ENCODE measurements around the gene ACSS1.
A peak's percentile ranks its signal among the peaks of the same experiment; 100 is the strongest.

The ACSS1 gene

GRCh38 chr20:25065625-25066338 lies 7.8 kb upstream of the ACSS1 start:
- H4K8ac ChIP-seq (ENCODE audit: low read depth, low read length): no peak overlapping the region
- no peak overlapping the region for H2AFZ ChIP-seq (ENCODE audit: insufficient read depth, low read length, poor library complexity)
- no peak overlapping the region for H3K27ac ChIP-seq (ENCODE audit: low read depth, low read length)
- H3K27me3 ChIP-seq (ENCODE audit: insufficient read depth, low read length): peaks cover 3% of the 10 kb centered on the region
- H4K91ac ChIP-seq (ENCODE audit: low read depth, low read length): no peak overlapping the region
- H2BK12ac ChIP-seq (ENCODE audit: low read length): no peak overlapping the region
- DNase-seq: peak; percentile 49 to 78
- no peak overlapping the region for H3K23ac ChIP-seq (ENCODE audit: low read length)
- H3K14ac ChIP-seq (ENCODE audit: low read length): no peak overlapping the region
- H3K18ac ChIP-seq (ENCODE audit: low read length): no peak overlapping the region
- H4K12ac ChIP-seq (ENCODE audit: low read depth, low read length): no peak overlapping the region
- no peaks in the 10 kb centered on the region for H3K79me1 ChIP-seq (ENCODE audit: low read length)
- H3K4me2 ChIP-seq (ENCODE audit: low read length): no peak overlapping the region
- H3K4me3 ChIP-seq (ENCODE audit: low read depth, low read length): no peak overlapping the region
- no peak overlapping the region for H3K9ac ChIP-seq (ENCODE audit: low read length)
- no peak overlapping the region for H3K4ac ChIP-seq (ENCODE audit: low read depth, low read length)
- no CpG with 5 or more reads among the region's 9 CpGs for WGBS (ENCODE audit: extremely low coverage, insufficient coverage, insufficient read length)
- no peak overlapping the region for H2BK5ac ChIP-seq (ENCODE audit: low read depth, low read length, poor library complexity)
- no peaks in the 10 kb centered on the region for H3K79me2 ChIP-seq (ENCODE audit: control insufficient read depth, insufficient read depth, low read length, poor library complexity)
- H2BK120ac ChIP-seq (ENCODE audit: insufficient read depth, low read length, poor library complexity): no peak overlapping the region
- H2AK5ac ChIP-seq (ENCODE audit: low read length): no peak overlapping the region
- no peaks in the 10 kb centered on the region for H3K4me1 ChIP-seq (ENCODE audit: control insufficient read depth in 1 of 2, insufficient read depth in 2 of 2, low read length in 2 of 2)
- peaks cover 16% of the 10 kb centered on the region for H3K9me3 ChIP-seq (ENCODE audit: insufficient read depth, low read depth, low read length)
- H3K36me3 ChIP-seq (ENCODE audit: control insufficient read depth in 1 of 2, insufficient read depth in 2 of 2, low read length in 2 of 2): no peaks in the 10 kb centered on the region

GRCh38 chr20:25065072-25065624 lies 7.2 kb upstream of the ACSS1 start:
- no peak overlapping the region for H3K27ac ChIP-seq (ENCODE audit: low read depth, low read length)
- H3K4me2 ChIP-seq (ENCODE audit: low read length): no peak overlapping the region
- H3K4me1 ChIP-seq (ENCODE audit: control insufficient read depth in 1 of 2, insufficient read depth in 2 of 2, low read length in 2 of 2): no peaks in the 10 kb centered on the region
- no peak overlapping the region for H3K14ac ChIP-seq (ENCODE audit: low read length)
- no peaks in the 10 kb centered on the region for H3K36me3 ChIP-seq (ENCODE audit: control insufficient read depth in 1 of 2, insufficient read depth in 2 of 2, low read length in 2 of 2)
- H4K91ac ChIP-seq (ENCODE audit: low read depth, low read length): no peak overlapping the region
- H3K9ac ChIP-seq (ENCODE audit: low read length): no peak overlapping the region
- no peak overlapping the region for H4K8ac ChIP-seq (ENCODE audit: low read depth, low read length)
- no CpG with 5 or more reads among the region's 9 CpGs for WGBS (ENCODE audit: extremely low coverage, insufficient coverage, insufficient read length)
- peak in 1 of 2 donors; percentile 11 for DNase-seq
- H3K27me3 ChIP-seq (ENCODE audit: insufficient read depth, low read length): peaks cover 9% of the 10 kb centered on the region
- H3K79me2 ChIP-seq (ENCODE audit: control insufficient read depth, insufficient read depth, low read length, poor library complexity): no peaks in the 10 kb centered on the region
- H2BK120ac ChIP-seq (ENCODE audit: insufficient read depth, low read length, poor library complexity): no peak overlapping the region
- H3K4me3 ChIP-seq (ENCODE audit: low read depth, low read length): no peak overlapping the region
- no peak overlapping the region for H3K18ac ChIP-seq (ENCODE audit: low read length)
- H2BK12ac ChIP-seq (ENCODE audit: low read length): no peak overlapping the region
- no peak overlapping the region for H3K4ac ChIP-seq (ENCODE audit: low read depth, low read length)
- no peak overlapping the region for H2AK5ac ChIP-seq (ENCODE audit: low read length)
- H2BK5ac ChIP-seq (ENCODE audit: low read depth, low read length, poor library complexity): no peak overlapping the region
- H4K12ac ChIP-seq (ENCODE audit: low read depth, low read length): no peak overlapping the region
- H3K23ac ChIP-seq (ENCODE audit: low read length): no peak overlapping the region
- H3K79me1 ChIP-seq (ENCODE audit: low read length): no peaks in the 10 kb centered on the region
- peaks cover 16% of the 10 kb centered on the region for H3K9me3 ChIP-seq (ENCODE audit: insufficient read depth, low read depth, low read length)
- no peak overlapping the region for H2AFZ ChIP-seq (ENCODE audit: insufficient read depth, low read length, poor library complexity)

GRCh38 chr20:25064561-25065071 lies 6.7 kb upstream of the ACSS1 start:
- no peak overlapping the region for H3K14ac ChIP-seq (ENCODE audit: low read length)
- no peak overlapping the region for H3K27ac ChIP-seq (ENCODE audit: low read depth, low read length)

GRCh38 chr20:25063981-25064380 lies 6.0 kb upstream of the ACSS1 start:
- no peak overlapping the region for H3K27ac ChIP-seq (ENCODE audit: low read depth, low read length)
- H3K9me3 ChIP-seq (ENCODE audit: insufficient read depth, low read depth, low read length): peaks cover 16% of the 10 kb centered on the region
- no CpG with 5 or more reads among the region's 2 CpGs for WGBS (ENCODE audit: extremely low coverage, insufficient coverage, insufficient read length)
- H3K36me3 ChIP-seq (ENCODE audit: control insufficient read depth in 1 of 2, insufficient read depth in 2 of 2, low read length in 2 of 2): no peaks in the 10 kb centered on the region
- H2BK120ac ChIP-seq (ENCODE audit: insufficient read depth, low read length, poor library complexity): no peak overlapping the region
- no peak overlapping the region for H4K8ac ChIP-seq (ENCODE audit: low read depth, low read length)
- H3K23ac ChIP-seq (ENCODE audit: low read length): no peak overlapping the region
- H2BK5ac ChIP-seq (ENCODE audit: low read depth, low read length, poor library complexity): no peak overlapping the region
- H3K4ac ChIP-seq (ENCODE audit: low read depth, low read length): no peak overlapping the region
- H2AK5ac ChIP-seq (ENCODE audit: low read length): no peak overlapping the region
- H3K27me3 ChIP-seq (ENCODE audit: insufficient read depth, low read length): peaks cover 21% of the 10 kb centered on the region
- H3K4me3 ChIP-seq (ENCODE audit: low read depth, low read length): no peak overlapping the region
- H3K79me2 ChIP-seq (ENCODE audit: control insufficient read depth, insufficient read depth, low read length, poor library complexity): no peaks in the 10 kb centered on the region
- no peak overlapping the region for H2BK12ac ChIP-seq (ENCODE audit: low read length)
- DNase-seq: no peak
- no peak overlapping the region for H3K18ac ChIP-seq (ENCODE audit: low read length)
- H4K12ac ChIP-seq (ENCODE audit: low read depth, low read length): no peak overlapping the region
- no peak overlapping the region for H3K9ac ChIP-seq (ENCODE audit: low read length)
- H2AFZ ChIP-seq (ENCODE audit: insufficient read depth, low read length, poor library complexity): no peak overlapping the region
- H3K4me1 ChIP-seq (ENCODE audit: control insufficient read depth in 1 of 2, insufficient read depth in 2 of 2, low read length in 2 of 2): no peaks in the 10 kb centered on the region
- H3K79me1 ChIP-seq (ENCODE audit: low read length): no peaks in the 10 kb centered on the region
- H3K4me2 ChIP-seq (ENCODE audit: low read length): no peak overlapping the region
- no peak overlapping the region for H3K14ac ChIP-seq (ENCODE audit: low read length)
- H4K91ac ChIP-seq (ENCODE audit: low read depth, low read length): no peak overlapping the region

More at GRCh38 chr20:25064561-25065071, 6.7 kb upstream of the ACSS1 start:
- H2BK120ac ChIP-seq (ENCODE audit: insufficient read depth, low read length, poor library complexity): no peak overlapping the region
- H3K4me3 ChIP-seq (ENCODE audit: low read depth, low read length): no peak overlapping the region
- no peaks in the 10 kb centered on the region for H3K4me1 ChIP-seq (ENCODE audit: control insufficient read depth in 1 of 2, insufficient read depth in 2 of 2, low read length in 2 of 2)
- no peak overlapping the region for H3K18ac ChIP-seq (ENCODE audit: low read length)
- peaks cover 15% of the 10 kb centered on the region for H3K27me3 ChIP-seq (ENCODE audit: insufficient read depth, low read length)
- no CpG with 5 or more reads among the region's 4 CpGs for WGBS (ENCODE audit: extremely low coverage, insufficient coverage, insufficient read length)
- H3K9me3 ChIP-seq (ENCODE audit: insufficient read depth, low read depth, low read length): peaks cover 16% of the 10 kb centered on the region
- no peak overlapping the region for H3K9ac ChIP-seq (ENCODE audit: low read length)
- no peaks in the 10 kb centered on the region for H3K36me3 ChIP-seq (ENCODE audit: control insufficient read depth in 1 of 2, insufficient read depth in 2 of 2, low read length in 2 of 2)
- H2BK12ac ChIP-seq (ENCODE audit: low read length): no peak overlapping the region
- no peak overlapping the region for H4K91ac ChIP-seq (ENCODE audit: low read depth, low read length)
- H3K4me2 ChIP-seq (ENCODE audit: low read length): no peak overlapping the region
- no peak overlapping the region for H3K4ac ChIP-seq (ENCODE audit: low read depth, low read length)
- no peaks in the 10 kb centered on the region for H3K79me1 ChIP-seq (ENCODE audit: low read length)
- H4K12ac ChIP-seq (ENCODE audit: low read depth, low read length): no peak overlapping the region
- H3K23ac ChIP-seq (ENCODE audit: low read length): no peak overlapping the region
- H2BK5ac ChIP-seq (ENCODE audit: low read depth, low read length, poor library complexity): no peak overlapping the region
- no peak overlapping the region for H2AFZ ChIP-seq (ENCODE audit: insufficient read depth, low read length, poor library complexity)
- H3K79me2 ChIP-seq (ENCODE audit: control insufficient read depth, insufficient read depth, low read length, poor library complexity): no peaks in the 10 kb centered on the region
- no peak overlapping the region for H4K8ac ChIP-seq (ENCODE audit: low read depth, low read length)
- H2AK5ac ChIP-seq (ENCODE audit: low read length): no peak overlapping the region
- DNase-seq: no peak
